Kidney (tissue), 14 donors: Measurements from ENCODE around the gene RHOT1. TPM values are rescaled to one million over a fixed set of nuclear protein-coding genes. Genes with fewer than 3 reads are reported as not detected.
"Not testable (repeated sequence)": the region's sequence is repeated elsewhere in the genome, so short reads cannot be mapped to it uniquely, and the experiment has no call there.

Source experiments
- DNase-seq, 5 donors: peaks; one replicate each; pipeline ENCODE4 v3.0.0-alpha.2; 2013 to 2020
- FAIRE-seq: peaks from 2 replicates; lab custom pipeline; 2012; peaks lifted over from hg19 to GRCh38; lab: Jason Lieb, UNC
- H3K27ac ChIP-seq, 2 donors: one replicate each; pipeline ENCODE4 v1.7.0; 2013; ENCODE audit warnings: low read depth in 2 of 2, low read length in 2 of 2, inconsistent platforms in 1 of 2
- H3K27me3 ChIP-seq: one replicate; pipeline ENCODE4 v1.7.1; 2013; ENCODE audit warnings: low read length, inconsistent platforms; ENCODE audit not compliant: control insufficient read depth, insufficient read depth
- H3K36me3 ChIP-seq, 3 donors: one replicate each; pipeline versions ENCODE4 v1.7.0 to v1.7.1; 2013; ENCODE audit warnings: low read length in 3 of 3, control low read depth in 1 of 3, inconsistent platforms in 1 of 3; ENCODE audit not compliant: insufficient read depth in 3 of 3, control insufficient read depth in 2 of 3
- H3K4me1 ChIP-seq, 3 donors: one replicate each; pipeline versions ENCODE4 v1.7.0 to v1.7.1; 2013; ENCODE audit warnings: low read length in 3 of 3, inconsistent platforms in 1 of 3, low read depth in 1 of 3; ENCODE audit not compliant: control insufficient read depth in 2 of 3, insufficient read depth in 2 of 3
- H3K4me3 ChIP-seq, 3 donors: one replicate each; pipeline versions ENCODE4 v1.7.0 to v1.8.1; 2013; ENCODE audit warnings: low read length in 3 of 3, control low read depth in 1 of 3, inconsistent platforms in 1 of 3
- H3K9ac ChIP-seq, 3 donors: one replicate each; pipeline versions ENCODE4 v1.7.0 to v1.7.1; 2013; ENCODE audit warnings: low read length in 3 of 3, control low read depth in 1 of 3, inconsistent platforms in 1 of 3
- H3K9me3 ChIP-seq, 3 donors: one replicate each; pipeline versions ENCODE4 v1.7.0 to v1.7.1; 2013; ENCODE audit warnings: low read length in 3 of 3, control low read depth in 1 of 3, inconsistent platforms in 1 of 3; ENCODE audit not compliant: control insufficient read depth in 2 of 3, insufficient read depth in 1 of 3
- CTCF ChIP-seq: IDR thresholded peaks from 3 replicates; pipeline ENCODE4 v1.5.1; 2012; ENCODE audit warnings: mild to moderate bottlenecking, moderate library complexity, borderline replicate concordance; ENCODE audit not compliant: insufficient read depth; ENCODE audit errors: extremely low read depth
- intact Hi-C: fragments of 100-400 bp; cut with DNase I; formaldehyde crosslinking; loops from one replicate; pipeline ENCODE4 v1.11.1; 2022
- polyA plus RNA-seq: library from polyadenylated mRNA; stranded (reverse); fragments of 350-450 nt; fragmentation: Illumina TruSeq; extraction: RNeasy Lipid Tissue Mini Kit (QIAGEN cat#74804); gene quantifications from one replicate; pipeline ENCODE4 v1.2.3, GENCODE V29; 2014; ENCODE audit warnings: low read depth, low replicate concordance; ENCODE audit not compliant: insufficient read depth
- total RNA-seq: library from RNA; stranded (reverse); fragmentation: NEBNext Ultra II Directional; extraction: Animal tissue kit (Norgen Biotek cat#: 25700); gene quantifications from one replicate; pipeline ENCODE4 v1.2.1, GENCODE V29; 2021
- donor health status: control.
- donor health status: control.
- donor health status: control.
- donor health status: control.
- donor health status: control.
- donor health status: DM: yes; HTN: yes; CAD: no.
- donor health status: Normal renal cell carcinoma (clear cell type).

RHOT1 gene
- total and polyA plus RNA-seq, 2 donors from 2014 or later, result 25.6 to 30.4 TPM

DNA sequence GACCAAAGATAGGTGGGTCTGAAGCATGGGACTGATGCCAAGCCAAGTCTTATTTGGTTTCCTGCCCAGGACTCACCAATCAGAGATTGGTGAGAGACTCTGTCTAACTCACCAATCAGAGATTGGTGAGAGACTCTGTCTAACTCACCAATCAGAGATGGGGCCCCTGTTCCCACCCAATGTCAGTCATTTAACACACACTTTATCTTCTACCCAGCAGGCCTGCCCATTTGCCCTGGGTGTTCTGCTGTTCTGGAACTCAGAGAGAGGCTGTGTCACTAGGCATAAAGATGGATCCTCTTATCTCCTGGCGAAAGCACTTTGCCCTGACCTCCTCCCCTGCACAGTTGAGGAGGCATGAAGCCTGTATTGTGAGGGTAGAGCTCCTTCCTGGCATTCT lies 5.4 kb upstream of the RHOT1 start:
- Histone ChIP-seq H3K4me3 (no peak overlapping the region), H3K36me3 (no peaks in the 10 kb centered on the region), H3K4me1 (peaks cover 0 to 3% (median 0%) of the 10 kb centered on the region in 3 donors), H3K9me3 (no peaks in the 10 kb centered on the region), H3K27me3 (no peaks in the 10 kb centered on the region), H3K9ac (no peak overlapping the region), H3K27ac (no peak overlapping the region)
- peak in 1 of 5 donors; percentile 15 for DNase-seq
- intact Hi-C loops, result no loop called here
- TF ChIP-seq CTCF, result no peak
- no peak for FAIRE-seq

- H3K4me1 ChIP-seq, H3K36me3 ChIP-seq, H3K9me3 ChIP-seq, FAIRE-seq, H3K4me3 ChIP-seq, H3K27ac ChIP-seq, H3K27me3 ChIP-seq, H3K9ac ChIP-seq, intact Hi-C loops: not testable (repeated sequence)
- DNase-seq, result peak in 1 of 5 donors; percentile 18
These were observed 2.8 kb upstream of the RHOT1 start for GRCh38 chr17:32139504-32139903.

- TF ChIP-seq CTCF, result no peak
- H3K27me3 ChIP-seq, result no peaks in the 10 kb centered on the region
- peak overlapping the region in 2 of 3 donors; percentile 82 to 87 for H3K4me3 ChIP-seq
- no peaks in the 10 kb centered on the region for H3K9me3 ChIP-seq
- peaks cover 0 to 3% (median 0%) of the 10 kb centered on the region in 3 donors for H3K4me1 ChIP-seq
- DNase-seq, result peak in 2 of 5 donors; percentile 53 to 66
- H3K27ac ChIP-seq, result peak overlapping the region; percentile 95 to 98
- peak overlapping the region in 2 of 3 donors; percentile 88 to 95 for H3K9ac ChIP-seq
- peak; percentile 49 for FAIRE-seq
- H3K36me3 ChIP-seq, result no peaks in the 10 kb centered on the region
- intact Hi-C loops, result no loop called here
These were observed 1.0 kb upstream of the RHOT1 start for GRCh38 chr17:32141258-32141657.

DNA sequence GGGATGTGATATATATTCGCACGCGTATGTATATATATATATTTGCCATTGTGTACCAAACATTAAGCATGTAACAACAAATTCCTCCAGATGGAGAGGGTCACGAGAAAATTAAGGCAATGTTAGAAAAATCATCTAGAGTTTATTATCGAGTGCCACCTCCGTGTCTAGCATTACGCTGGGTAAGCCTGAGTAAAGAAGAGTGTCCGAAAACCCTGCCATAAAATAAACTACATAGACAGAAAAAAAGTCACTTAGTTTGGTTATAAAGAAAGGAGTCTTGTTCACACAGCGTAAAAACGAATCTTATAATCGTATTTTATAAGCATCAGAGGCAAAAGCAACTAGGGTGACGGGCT lies 644 bp upstream of the RHOT1 start:
- no peaks in the 10 kb centered on the region for H3K27me3 ChIP-seq
- peak in 1 of 5 donors; percentile 23 for DNase-seq
- H3K9me3 ChIP-seq, result no peaks in the 10 kb centered on the region
- peaks cover 0 to 3% (median 0%) of the 10 kb centered on the region in 3 donors for H3K4me1 ChIP-seq
- intact Hi-C loops, result no loop called here
- H3K4me3 ChIP-seq, result peak overlapping the region; percentile 59 to 87 (median 82)
- peak overlapping the region; percentile 44 to 95 (median 88) for H3K9ac ChIP-seq
- no peak for FAIRE-seq
- H3K36me3 ChIP-seq, result no peaks in the 10 kb centered on the region
- no peak for TF ChIP-seq CTCF
- H3K27ac ChIP-seq, result peak overlapping the region; percentile 95 to 98
